ENCODE results near the gene HBZ. TPM values are rescaled to one million over a fixed set of nuclear protein-coding genes. Genes with fewer than 3 reads are reported as not detected.
"Not testable (repeated sequence)": the region's sequence is repeated elsewhere in the genome, so short reads cannot be mapped to it uniquely, and the experiment has no call there.

HBZ gene
- total RNA-seq, 1 experiment from 2014 or later: 1.1 TPM

DNA sequence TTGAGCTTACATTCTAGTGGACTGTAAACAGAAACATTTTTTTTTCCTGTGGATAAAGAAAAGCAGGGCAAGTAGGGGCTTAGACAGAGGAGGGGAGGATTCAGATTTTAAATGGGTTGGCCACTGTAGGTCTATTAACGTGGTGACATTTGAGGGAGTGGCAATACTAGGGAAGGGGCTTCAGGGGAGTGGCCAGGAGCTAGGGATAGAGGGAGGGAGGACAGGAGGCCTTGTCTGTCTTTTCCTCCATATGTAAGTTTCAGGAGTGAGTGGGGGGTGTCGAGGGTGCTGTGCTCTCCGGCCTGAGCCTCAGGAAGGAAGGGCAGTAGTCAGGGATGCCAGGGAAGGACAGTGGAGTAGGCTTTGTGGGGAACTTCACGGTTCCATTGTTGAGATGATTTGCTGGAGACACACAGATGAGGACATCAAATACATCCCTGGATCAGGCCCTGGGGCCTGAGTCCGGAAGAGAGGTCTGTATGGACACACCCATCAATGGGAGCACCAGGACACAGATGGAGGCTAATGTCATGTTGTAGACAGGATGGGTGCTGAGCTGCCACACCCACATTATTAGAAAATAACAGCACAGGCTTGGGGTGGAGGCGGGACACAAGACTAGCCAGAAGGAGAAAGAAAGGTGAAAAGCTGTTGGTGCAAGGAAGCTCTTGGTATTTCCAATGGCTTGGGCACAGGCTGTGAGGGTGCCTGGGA is 6.8 kb downstream of the HBZ start:
- CTCF ChIA-PET: no interaction called here
- DNase-seq (ENCODE audit: low read depth, low spot score): no peak
- no peak for TF ChIP-seq TCF7L2 (IDR thresholded peaks at IDR 0.05; ENCODE audit: low read depth, low read length)
- TF ChIP-seq, protein P1, sequence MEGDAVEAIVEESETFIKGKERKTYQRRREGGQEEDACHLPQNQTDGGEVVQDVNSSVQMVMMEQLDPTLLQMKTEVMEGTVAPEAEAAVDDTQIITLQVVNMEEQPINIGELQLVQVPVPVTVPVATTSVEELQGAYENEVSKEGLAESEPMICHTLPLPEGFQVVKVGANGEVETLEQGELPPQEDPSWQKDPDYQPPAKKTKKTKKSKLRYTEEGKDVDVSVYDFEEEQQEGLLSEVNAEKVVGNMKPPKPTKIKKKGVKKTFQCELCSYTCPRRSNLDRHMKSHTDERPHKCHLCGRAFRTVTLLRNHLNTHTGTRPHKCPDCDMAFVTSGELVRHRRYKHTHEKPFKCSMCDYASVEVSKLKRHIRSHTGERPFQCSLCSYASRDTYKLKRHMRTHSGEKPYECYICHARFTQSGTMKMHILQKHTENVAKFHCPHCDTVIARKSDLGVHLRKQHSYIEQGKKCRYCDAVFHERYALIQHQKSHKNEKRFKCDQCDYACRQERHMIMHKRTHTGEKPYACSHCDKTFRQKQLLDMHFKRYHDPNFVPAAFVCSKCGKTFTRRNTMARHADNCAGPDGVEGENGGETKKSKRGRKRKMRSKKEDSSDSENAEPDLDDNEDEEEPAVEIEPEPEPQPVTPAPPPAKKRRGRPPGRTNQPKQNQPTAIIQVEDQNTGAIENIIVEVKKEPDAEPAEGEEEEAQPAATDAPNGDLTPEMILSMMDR (IDR thresholded peaks at IDR 0.05): no peak
- TF ChIP-seq POLR2AphosphoS5 (IDR thresholded peaks at IDR 0.05; ENCODE audit: low read depth, low read length): no peak

DNA sequence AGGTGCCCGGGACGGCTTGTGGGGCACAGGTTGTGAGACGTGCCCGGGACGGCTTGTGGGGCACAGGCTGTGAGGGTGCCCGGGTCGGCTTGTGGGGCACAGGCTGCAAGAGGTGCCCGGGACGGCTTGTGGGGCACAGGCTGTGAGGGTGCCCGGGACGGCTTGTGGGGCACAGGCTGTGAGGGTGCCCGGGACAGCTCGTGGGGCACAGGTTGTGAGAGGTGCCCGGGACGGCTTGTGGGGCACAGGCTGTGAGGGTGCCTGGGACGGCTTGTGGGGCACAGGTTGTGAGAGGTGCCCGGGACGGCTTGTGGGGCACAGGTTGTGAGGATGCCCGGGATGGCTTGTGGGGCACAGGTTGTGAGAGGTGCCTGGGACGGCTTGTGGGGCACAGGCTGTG is 7.8 kb downstream of the HBZ start:
- H3K4me3 ChIP-seq (ENCODE audit: low read depth in 2 of 2, low read length in 2 of 2); DNase-seq (ENCODE audit: low read depth, low spot score); intact Hi-C loops (cut with micrococcal nuclease; ENCODE audit: unreplicated experiment); CTCF ChIA-PET; H3K27ac ChIP-seq (ENCODE audit: low read length); ATAC-seq; in situ Hi-C loops (cut with HindIII; ENCODE audit: low pct_unique_long_range_greater_than_20kb, low sequenced_read_pairs); H3K4me1 ChIP-seq (ENCODE audit: control insufficient read depth, insufficient read depth, low read length); H3K27me3 ChIP-seq (ENCODE audit: control insufficient read depth, insufficient read depth, low read length); H3K36me3 ChIP-seq (ENCODE audit: control insufficient read depth, insufficient read depth, low read length); BruUV-seq (replicated peaks); H3K9me3 ChIP-seq (ENCODE audit: control insufficient read depth, insufficient read depth, low read depth, low read length); POLR2A ChIA-PET: not testable (repeated sequence)

More for the DNA sequence above, 6.8 kb downstream of the HBZ start:
- Histone ChIP-seq H3K4me3 (ENCODE audit: low read depth in 2 of 2, low read length in 2 of 2) (no peak overlapping the region), H3K27ac (ENCODE audit: low read length) (no peak overlapping the region), H3K36me3 (ENCODE audit: control insufficient read depth, insufficient read depth, low read length) (no peaks in the 10 kb centered on the region), H3K4me1 (ENCODE audit: control insufficient read depth, insufficient read depth, low read length) (peaks cover 4% of the 10 kb centered on the region), H3K9me3 (ENCODE audit: control insufficient read depth, insufficient read depth, low read depth, low read length) (no peaks in the 10 kb centered on the region), H3K27me3 (ENCODE audit: control insufficient read depth, insufficient read depth, low read length) (no peaks in the 10 kb centered on the region)
- POLR2A ChIA-PET: interaction anchor here (0.8 kb wide), 1 partner anchor 26 kb away, joined by 4 read pairs; no protein-coding TSS in a partner anchor
- no TSS peak for BruUV-seq (replicated peaks)
- intact Hi-C loops (cut with micrococcal nuclease; ENCODE audit: unreplicated experiment) (no loop called here), in situ Hi-C loops (cut with HindIII; ENCODE audit: low pct_unique_long_range_greater_than_20kb, low sequenced_read_pairs) (no loop called here)
- no peak for ATAC-seq

DNA sequence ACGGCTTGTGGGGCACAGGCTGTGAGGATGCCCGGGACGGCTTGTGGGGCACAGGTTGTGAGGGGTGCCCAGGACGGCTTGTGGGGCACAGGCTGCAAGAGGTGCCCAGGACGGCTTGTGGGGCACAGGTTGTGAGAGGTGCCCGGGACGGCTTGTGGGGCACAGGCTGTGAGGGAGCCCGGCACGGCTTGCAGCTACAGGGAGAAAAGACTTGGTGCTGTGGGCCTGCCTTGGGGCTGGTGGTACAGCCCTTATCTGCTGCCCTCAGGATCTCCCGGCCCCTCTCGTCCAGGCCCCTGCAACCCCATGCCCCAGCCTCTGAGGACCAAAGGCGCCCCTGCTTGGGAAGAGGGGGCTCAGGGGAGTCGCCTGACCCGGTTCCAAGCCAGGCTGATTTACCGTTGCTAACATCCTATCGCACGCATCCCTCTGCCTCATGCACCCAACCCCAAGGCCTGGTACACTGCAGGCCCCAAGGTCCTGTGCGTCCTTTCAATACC is 8.3 kb downstream of the HBZ start:
- intact Hi-C loops (cut with micrococcal nuclease; ENCODE audit: unreplicated experiment) (no loop called here), in situ Hi-C loops (cut with HindIII; ENCODE audit: low pct_unique_long_range_greater_than_20kb, low sequenced_read_pairs) (no loop called here)
- no peaks in the 10 kb centered on the region for H3K9me3 ChIP-seq (ENCODE audit: control insufficient read depth, insufficient read depth, low read depth, low read length)
- TF ChIP-seq, protein P2, sequence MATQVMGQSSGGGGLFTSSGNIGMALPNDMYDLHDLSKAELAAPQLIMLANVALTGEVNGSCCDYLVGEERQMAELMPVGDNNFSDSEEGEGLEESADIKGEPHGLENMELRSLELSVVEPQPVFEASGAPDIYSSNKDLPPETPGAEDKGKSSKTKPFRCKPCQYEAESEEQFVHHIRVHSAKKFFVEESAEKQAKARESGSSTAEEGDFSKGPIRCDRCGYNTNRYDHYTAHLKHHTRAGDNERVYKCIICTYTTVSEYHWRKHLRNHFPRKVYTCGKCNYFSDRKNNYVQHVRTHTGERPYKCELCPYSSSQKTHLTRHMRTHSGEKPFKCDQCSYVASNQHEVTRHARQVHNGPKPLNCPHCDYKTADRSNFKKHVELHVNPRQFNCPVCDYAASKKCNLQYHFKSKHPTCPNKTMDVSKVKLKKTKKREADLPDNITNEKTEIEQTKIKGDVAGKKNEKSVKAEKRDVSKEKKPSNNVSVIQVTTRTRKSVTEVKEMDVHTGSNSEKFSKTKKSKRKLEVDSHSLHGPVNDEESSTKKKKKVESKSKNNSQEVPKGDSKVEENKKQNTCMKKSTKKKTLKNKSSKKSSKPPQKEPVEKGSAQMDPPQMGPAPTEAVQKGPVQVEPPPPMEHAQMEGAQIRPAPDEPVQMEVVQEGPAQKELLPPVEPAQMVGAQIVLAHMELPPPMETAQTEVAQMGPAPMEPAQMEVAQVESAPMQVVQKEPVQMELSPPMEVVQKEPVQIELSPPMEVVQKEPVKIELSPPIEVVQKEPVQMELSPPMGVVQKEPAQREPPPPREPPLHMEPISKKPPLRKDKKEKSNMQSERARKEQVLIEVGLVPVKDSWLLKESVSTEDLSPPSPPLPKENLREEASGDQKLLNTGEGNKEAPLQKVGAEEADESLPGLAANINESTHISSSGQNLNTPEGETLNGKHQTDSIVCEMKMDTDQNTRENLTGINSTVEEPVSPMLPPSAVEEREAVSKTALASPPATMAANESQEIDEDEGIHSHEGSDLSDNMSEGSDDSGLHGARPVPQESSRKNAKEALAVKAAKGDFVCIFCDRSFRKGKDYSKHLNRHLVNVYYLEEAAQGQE (IDR thresholded peaks at IDR 0.05; ENCODE audit: insufficient read depth in 1 of 2, low read depth in 2 of 2, low read length in 1 of 2): no peak
- TF ChIP-seq SIN3A (IDR thresholded peaks at IDR 0.05; ENCODE audit: borderline replicate concordance, insufficient read depth, low read depth, low read length) (no peak), POLR2AphosphoS5 (IDR thresholded peaks at IDR 0.05; ENCODE audit: low read depth, low read length) (no peak), TCF7L2 (IDR thresholded peaks at IDR 0.05; ENCODE audit: low read depth, low read length) (no peak)
- TF ChIP-seq, protein P1 (IDR thresholded peaks at IDR 0.05): no peak
- BruUV-seq (replicated peaks): no TSS peak
- no peaks in the 10 kb centered on the region for H3K4me1 ChIP-seq (ENCODE audit: control insufficient read depth, insufficient read depth, low read length)
- H3K27ac ChIP-seq (ENCODE audit: low read length): no peak overlapping the region
- ChIA-PET CTCF (interaction anchor here (0.8 kb wide), 1 partner anchor 54 kb away, joined by 3 read pairs; no protein-coding TSS in a partner anchor), POLR2A (no interaction called here)
- no peaks in the 10 kb centered on the region for H3K36me3 ChIP-seq (ENCODE audit: control insufficient read depth, insufficient read depth, low read length)
- H3K4me3 ChIP-seq (ENCODE audit: low read depth in 2 of 2, low read length in 2 of 2): no peak overlapping the region
- no peaks in the 10 kb centered on the region for H3K27me3 ChIP-seq (ENCODE audit: control insufficient read depth, insufficient read depth, low read length)
- ATAC-seq (no peak), DNase-seq (ENCODE audit: low read depth, low spot score) (no peak)

Measured in Panc1 (cell line).